Measurements from ENCODE around the gene NUP153.

The NUP153 gene

DNA sequence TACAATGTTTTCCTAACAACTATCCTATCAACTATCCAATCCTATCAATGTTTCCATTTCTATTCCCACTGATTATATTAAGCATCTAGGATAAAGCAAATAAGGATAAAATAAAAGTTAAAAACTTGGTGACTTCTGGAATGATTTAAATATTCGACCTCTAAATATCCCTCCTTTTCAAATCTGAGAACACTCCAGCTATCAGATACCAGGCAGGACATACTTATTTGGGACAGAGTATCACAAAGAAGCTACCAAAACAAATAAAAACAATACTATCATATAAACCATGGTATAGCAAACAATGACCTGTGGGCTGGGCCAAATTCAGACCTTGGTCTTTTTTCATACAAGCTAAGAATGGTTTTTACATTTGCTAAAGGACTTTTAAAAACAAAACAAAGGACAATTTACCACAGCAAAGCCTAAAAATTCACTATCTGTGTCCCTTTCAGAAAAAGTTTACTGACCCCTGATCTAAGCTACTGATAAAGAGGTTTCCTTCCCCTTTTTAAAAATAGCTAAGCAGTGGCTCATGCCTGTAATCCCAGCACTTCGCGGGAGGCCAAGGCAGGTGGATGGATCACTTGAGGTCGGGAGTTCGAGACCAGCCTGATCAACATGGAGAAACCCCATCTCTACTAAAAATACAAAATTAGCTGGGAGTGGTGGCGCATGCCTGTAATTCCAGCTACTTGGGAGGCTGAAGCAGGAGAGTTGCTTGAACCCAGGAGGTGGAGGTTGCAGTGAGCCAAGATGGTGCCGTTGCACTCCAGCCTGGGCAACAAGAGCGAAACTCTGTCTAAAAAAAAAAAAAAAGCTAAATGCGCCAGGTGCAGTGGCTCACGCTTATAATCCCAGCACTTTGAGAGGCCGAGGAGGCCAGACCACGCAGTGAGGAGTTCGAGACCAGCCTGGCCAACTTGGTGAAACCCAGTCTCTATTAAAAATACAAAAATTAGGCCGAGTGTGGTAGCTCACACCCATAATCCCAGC lies 6.0 kb downstream of the NUP153 start:
- TF ChIP-seq, protein P1, sequence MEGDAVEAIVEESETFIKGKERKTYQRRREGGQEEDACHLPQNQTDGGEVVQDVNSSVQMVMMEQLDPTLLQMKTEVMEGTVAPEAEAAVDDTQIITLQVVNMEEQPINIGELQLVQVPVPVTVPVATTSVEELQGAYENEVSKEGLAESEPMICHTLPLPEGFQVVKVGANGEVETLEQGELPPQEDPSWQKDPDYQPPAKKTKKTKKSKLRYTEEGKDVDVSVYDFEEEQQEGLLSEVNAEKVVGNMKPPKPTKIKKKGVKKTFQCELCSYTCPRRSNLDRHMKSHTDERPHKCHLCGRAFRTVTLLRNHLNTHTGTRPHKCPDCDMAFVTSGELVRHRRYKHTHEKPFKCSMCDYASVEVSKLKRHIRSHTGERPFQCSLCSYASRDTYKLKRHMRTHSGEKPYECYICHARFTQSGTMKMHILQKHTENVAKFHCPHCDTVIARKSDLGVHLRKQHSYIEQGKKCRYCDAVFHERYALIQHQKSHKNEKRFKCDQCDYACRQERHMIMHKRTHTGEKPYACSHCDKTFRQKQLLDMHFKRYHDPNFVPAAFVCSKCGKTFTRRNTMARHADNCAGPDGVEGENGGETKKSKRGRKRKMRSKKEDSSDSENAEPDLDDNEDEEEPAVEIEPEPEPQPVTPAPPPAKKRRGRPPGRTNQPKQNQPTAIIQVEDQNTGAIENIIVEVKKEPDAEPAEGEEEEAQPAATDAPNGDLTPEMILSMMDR (IDR thresholded peaks at IDR 0.05; ENCODE audit: low read depth, low read length, missing control alignments): no peak

GRCh38 chr6:17691925-17692538 lies 14.7 kb downstream of the NUP153 start:
- TF ChIP-seq, protein P1 (IDR thresholded peaks at IDR 0.05; ENCODE audit: low read depth, low read length, missing control alignments): no peak
- no peak overlapping the region for H3K4me3 ChIP-seq (ENCODE audit: low read depth, low read length)
- DNase-seq (ENCODE audit: low read depth): no peak

More for the DNA sequence above, 6.0 kb downstream of the NUP153 start:
- no peak for DNase-seq (ENCODE audit: low read depth)
- no peak overlapping the region for H3K4me3 ChIP-seq (ENCODE audit: low read depth, low read length)

DNA sequence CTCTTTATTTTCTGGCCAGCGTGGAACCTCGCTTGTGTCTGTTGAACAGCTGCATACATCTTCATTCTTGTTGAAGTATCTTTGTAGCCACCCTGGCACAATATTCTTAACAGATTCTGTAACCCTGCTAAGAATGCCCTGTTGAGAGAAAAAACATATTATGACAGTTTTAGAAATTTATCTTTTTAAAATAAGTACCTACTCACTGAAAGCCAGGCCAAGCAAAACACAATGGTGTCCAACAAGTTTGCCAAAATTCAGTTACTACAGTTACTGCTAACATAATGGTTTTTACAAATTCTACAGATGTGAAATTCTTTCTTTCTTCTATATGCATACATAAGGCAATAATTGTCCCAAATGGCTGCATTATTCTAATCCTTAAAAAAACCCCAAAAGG lies 18.2 kb downstream of the NUP153 start:
- DNase-seq (ENCODE audit: low read depth): no peak
- TF ChIP-seq, protein P1 (IDR thresholded peaks at IDR 0.05; ENCODE audit: low read depth, low read length, missing control alignments): no peak
- H3K4me3 ChIP-seq (ENCODE audit: low read depth, low read length): no peak overlapping the region

DNA sequence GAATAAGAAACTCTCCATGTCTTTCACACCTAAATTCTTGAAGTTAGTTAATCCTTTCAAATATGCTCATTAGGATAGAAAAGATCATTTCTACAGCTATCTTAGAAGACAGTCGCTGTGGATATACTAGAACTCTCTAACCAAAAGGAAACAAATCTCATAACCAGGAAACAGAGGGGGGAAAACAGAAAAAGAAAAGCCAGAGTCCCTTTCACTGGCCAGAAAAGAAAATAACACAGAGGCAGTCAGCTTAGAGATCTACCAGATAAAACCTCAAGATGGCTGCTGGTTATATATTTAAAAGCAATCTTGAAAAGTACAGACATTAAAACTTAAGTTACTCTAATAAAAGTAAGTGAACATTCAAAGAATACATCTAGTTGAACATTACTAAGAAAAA lies 19.6 kb downstream of the NUP153 start:
- TF ChIP-seq, protein P1 (IDR thresholded peaks at IDR 0.05; ENCODE audit: low read depth, low read length, missing control alignments): no peak
- no peak overlapping the region for H3K4me3 ChIP-seq (ENCODE audit: low read depth, low read length)
- DNase-seq (ENCODE audit: low read depth): no peak

DNA sequence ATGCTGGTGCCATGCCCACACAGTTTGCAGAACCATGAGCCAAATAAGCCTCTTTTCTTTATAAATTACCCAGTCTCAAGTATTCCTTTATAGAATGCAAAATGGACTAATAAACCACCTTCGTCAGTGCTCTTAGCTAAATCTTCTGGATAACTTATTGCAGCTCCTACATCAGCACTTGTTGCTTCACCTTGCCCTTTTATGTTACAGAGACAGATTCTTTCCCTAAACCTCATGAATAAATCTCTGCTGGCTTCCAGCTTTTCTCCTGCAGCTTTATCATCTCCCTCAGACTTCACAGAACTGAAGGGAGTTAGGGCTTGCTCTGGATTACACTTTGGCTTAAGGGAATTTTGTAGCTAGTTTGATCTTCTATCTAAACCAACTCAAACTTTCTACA lies 22.6 kb downstream of the NUP153 start:
- H3K4me3 ChIP-seq (ENCODE audit: low read depth, low read length): no peak overlapping the region
- no peak for DNase-seq (ENCODE audit: low read depth)
- TF ChIP-seq, protein P1 (IDR thresholded peaks at IDR 0.05; ENCODE audit: low read depth, low read length, missing control alignments): no peak

GRCh38 chr6:17683428-17683827 lies 23.3 kb downstream of the NUP153 start:
- TF ChIP-seq, protein P1 (IDR thresholded peaks at IDR 0.05; ENCODE audit: low read depth, low read length, missing control alignments): no peak

More at GRCh38 chr6:17683428-17683827, 23.3 kb downstream of the NUP153 start:
- no peak for DNase-seq (ENCODE audit: low read depth)
- H3K4me3 ChIP-seq (ENCODE audit: low read depth, low read length): no peak overlapping the region
